ENCODE results near the gene DNAH10.

The DNAH10 gene

DNA sequence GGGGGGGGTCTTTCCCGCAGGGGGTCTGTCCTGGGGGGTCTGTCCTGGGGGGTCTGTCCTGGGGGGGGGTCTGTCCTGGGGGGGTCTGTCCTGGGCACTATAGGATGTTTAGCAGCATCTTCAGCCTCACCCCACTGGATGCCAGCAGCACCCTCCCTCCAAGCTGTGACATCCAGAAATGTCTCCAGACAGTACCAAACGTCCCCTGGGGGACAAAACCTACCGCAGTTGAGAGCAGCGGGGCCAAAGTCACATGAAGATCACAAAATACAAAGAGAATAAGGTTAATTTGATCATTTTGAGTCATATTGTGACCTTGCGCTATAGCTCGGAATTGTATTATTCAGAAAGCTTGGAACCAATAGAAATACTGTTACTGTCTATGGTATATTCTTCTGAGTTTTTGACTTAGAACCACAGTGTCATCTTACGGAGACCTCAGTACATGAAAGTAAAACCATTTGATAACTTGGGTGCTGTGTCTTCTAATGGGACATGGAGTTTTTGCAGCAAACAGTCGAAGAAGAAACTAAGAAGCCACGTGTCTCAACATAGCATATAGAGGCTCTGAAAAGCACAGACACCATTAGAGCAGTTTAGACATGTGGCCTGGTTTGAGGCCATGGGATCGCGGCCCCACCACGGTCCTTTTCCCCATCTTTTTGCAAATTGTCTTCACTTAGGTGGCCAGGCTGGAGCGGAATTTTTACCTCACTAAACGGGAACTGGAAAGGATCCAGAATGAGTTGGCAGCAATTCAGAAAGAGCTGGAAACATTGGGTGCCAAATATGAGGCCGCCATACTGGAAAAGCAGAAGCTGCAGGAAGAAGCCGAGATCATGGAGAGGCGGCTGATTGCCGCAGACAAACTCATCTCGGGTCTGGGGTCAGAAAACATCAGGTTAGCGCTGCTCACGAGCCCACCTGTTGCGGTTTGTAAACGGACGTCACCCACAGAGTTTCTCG lies 150.6 kb downstream of the DNAH10 start:
- DNase-seq, result no peak

DNA sequence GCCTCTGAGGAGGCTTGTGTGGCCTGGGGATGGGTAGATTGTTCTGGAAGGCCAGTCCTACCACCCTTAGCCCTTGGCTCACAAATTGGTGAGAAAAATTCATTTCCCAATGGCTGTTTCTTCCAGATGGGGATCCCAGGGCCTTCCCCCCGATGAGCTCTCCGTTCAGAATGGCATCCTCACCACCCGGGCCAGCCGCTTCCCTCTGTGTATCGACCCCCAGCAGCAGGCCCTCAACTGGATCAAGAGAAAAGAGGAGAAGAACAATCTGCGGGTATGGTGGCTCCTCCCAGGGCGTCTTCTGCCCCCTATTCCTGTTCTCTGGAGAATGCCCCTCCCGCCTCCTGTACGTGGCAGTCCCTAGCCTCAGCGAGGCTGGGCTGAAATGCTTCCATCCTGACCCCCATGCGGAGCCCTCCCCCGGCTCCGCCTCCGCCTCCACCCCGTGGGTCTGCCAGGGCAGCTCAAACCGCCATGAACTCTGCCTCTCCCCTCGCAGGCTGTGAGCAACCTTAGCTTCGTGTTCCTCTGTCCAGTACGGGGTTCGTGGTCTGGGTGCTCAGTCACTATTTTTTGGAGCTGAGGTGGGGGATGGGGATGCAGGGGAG lies 152.7 kb downstream of the DNAH10 start:
- DNase-seq, result no peak

DNA sequence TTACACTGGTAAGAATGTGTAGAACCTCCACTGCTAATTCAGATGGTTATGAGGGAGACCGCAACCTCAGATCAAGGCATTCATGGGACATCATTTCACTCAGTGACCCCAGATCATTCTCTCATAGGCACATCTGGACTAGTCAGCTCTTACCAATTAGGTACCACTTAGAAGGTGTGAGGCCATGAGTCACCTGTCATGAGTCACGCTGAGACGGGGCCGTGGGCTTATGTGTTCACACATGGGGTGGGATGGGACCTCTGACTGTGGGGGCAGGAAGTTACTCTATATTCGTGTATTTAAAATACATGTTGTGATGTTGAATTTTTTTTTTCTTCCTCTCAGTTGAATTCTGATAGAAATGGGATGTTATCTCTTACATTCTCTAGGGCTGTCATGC lies 154.6 kb downstream of the DNAH10 start:
- DNase-seq, result no peak

GRCh38 chr12:123917337-123917850 lies 155.3 kb downstream of the DNAH10 start:
- DNase-seq, result no peak

DNA sequence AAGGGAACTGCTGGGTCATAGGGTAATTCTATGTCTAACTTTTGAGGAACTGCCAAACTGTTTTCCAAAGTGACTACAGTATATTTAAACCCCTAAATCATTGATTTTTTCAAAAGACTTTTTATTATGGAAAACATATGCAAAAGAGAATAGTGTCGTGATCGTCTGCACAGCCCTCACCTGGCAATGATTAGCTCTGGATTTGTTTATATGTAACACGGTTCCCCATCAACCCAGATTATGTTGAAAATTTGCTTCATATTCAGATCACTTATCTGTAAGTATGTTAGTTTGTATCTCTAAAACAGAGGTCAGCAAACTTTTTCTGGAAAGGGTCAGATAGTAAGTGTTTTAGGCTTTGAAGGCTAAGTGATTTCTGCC lies 157.9 kb downstream of the DNAH10 start:
- no peak for DNase-seq

GRCh38 chr12:123923038-123923437 lies 160.9 kb downstream of the DNAH10 start:
- no peak for DNase-seq

- DNase-seq, result no peak
Observed at GRCh38 chr12:123923927-123924326, 161.8 kb downstream of the DNAH10 start.

GRCh38 chr12:123924539-123924938 lies 162.4 kb downstream of the DNAH10 start:
- DNase-seq, result no peak

DNA sequence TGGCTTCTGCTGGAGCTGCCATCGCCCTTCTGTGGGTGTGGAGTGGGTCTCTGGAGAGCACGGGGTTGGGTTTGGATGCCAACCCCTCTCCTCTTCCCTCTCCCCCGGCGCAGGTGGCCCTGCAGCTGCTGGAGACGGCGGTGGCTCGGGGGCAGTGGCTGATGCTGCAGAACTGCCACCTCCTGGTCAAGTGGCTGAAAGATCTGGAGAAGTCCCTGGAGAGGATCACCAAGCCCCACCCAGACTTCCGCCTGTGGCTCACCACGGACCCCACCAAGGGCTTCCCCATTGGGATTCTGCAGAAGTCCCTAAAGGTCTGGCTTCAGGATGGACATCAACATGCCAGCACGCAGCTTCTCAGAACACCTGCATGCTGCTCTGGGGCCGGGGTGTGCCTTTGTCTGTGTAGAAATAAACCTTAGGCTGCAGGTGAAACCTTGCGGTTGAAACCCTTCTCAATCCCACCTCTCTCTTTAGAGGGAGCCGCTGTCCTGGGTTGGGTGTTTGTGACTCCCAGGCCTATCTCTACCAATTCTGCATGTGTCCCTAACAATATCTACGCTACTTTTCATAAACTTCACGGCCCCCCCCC lies 166.3 kb downstream of the DNAH10 start:
- no peak for DNase-seq

GRCh38 chr12:123928897-123929296 lies 166.8 kb downstream of the DNAH10 start:
- no peak for DNase-seq

DNA sequence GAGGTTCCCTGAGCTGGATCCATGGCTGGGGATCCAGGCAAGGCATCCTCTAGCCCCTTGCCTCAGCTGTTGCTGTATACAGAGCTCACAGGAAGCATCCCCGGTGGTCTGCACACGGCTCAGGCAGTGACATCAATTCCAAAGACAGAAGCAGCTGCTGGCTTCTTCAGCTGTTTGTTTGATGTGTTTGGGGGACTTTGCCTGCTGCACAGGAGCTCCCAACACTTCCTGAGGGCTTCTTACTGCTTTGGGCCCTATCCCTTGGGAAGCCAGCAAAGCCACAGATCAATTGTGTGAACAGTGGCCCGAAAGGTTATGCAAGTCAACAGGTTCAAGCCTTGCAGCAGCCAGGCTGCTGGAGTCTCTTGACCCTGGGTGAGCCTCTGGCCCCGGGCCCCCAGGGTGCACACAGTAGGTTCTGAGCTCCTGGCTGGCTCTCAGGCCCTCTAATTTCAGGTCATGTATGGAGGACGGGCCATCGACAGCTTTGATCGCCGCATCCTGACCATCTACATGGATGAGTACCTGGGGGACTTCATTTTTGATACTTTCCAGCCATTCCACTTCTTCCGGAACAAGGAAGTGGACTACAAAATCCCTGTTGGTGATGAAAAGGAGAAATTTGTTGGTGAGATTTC lies 168.0 kb downstream of the DNAH10 start:
- no peak for DNase-seq

GRCh38 chr12:123931686-123932321 lies 169.7 kb downstream of the DNAH10 start:
- DNase-seq, result no peak

DNA sequence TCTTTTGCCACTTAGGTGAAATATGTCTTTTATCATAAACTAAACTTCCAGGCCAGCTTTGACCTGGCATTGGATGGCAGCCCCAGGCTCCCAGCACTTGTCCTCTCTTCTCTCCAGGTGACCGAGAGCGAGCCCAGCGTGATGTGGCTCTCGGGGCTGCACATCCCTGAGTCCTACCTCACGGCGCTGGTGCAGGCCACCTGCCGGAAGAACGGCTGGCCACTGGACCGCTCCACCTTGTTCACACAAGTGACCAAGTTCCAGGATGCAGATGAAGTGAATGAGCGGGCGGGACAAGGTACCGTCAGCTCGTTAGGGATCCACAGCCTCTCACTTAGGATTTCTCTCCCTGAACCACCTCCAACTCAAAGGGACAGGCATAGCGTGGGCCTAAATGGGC lies 171.1 kb downstream of the DNAH10 start:
- DNase-seq, result no peak

DNA sequence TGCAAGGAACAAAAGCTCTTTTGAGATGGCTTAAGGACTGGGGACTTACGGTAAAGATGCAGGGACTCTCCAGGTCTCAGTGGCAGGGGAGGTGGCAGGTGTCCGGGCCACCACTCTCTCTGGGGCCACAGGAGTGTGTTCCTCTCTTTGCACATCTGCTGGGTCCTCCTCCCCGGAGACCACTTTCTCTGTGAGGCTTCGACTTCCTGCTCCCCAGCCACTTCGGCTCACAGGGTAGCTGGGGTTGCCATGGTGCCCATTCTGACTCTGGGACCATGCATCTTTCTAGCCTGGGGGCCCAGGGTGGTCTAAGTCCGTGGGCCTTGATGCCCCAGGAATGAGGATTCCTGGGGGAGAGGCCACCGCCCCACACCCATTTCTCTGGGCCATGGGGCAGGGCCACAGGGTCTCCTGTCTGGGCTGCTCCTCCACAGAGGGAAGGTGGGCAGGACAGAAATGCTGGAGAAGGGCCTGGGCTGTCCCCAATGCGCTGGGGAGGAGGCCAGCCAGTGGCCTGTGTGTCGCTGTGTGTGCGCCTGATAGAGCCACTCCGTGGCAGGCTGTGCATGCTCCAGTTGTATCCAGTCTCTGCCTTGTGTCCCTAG lies 172.0 kb downstream of the DNAH10 start:
- no peak for DNase-seq

- no peak for DNase-seq
Observed at GRCh38 chr12:123934829-123935228, 172.7 kb downstream of the DNAH10 start.

GRCh38 chr12:123935956-123936355 lies 173.9 kb downstream of the DNAH10 start:
- DNase-seq, result no peak

- DNase-seq, result no peak
Observed at GRCh38 chr12:123936471-123936870, 174.4 kb downstream of the DNAH10 start.

GRCh38 chr12:123936956-123937706 lies 175.0 kb downstream of the DNAH10 start:
- no peak for DNase-seq

- no peak for DNase-seq
Observed at GRCh38 chr12:123937707-123938591, 175.8 kb downstream of the DNAH10 start.

Data from SW 1271 (cell line).